Subcutaneous adipose tissue (tissue), 4 donors: ENCODE data around the gene EPC1. TPM values are rescaled to one million over a fixed set of nuclear protein-coding genes. Genes with fewer than 3 reads are reported as not detected.

Experiments used
- CTCF ChIP-seq: fragments of 450-650 bp; IDR thresholded peaks from one replicate; pipeline ENCODE4 v1.5.1; 2016; ENCODE audit warnings: low read depth, mild to moderate bottlenecking, control low read depth, antibody characterized with exemption, moderate library complexity
- total RNA-seq, 4 donors: library from RNA; depleted of rRNA; stranded (reverse); fragments of >200 nt; gene quantifications; one replicate each; pipeline ENCODE4 v1.1.0, GENCODE V29; 2016

Gene EPC1
- total RNA-seq, 4 donors from 2014 or later = 35.2 to 49.9 (median 41.6) TPM

GRCh38 chr10:32375631-32376030 is 28.7 kb upstream of the EPC1 start:
- TF ChIP-seq CTCF = no peak

GRCh38 chr10:32374605-32375004 is 27.6 kb upstream of the EPC1 start:
- no peak for TF ChIP-seq CTCF

- no peak for TF ChIP-seq CTCF
Measured at GRCh38 chr10:32373496-32373895, 26.5 kb upstream of the EPC1 start.

- no peak for TF ChIP-seq CTCF
Measured at GRCh38 chr10:32373031-32373430, 26.1 kb upstream of the EPC1 start.

GRCh38 chr10:32372000-32372875 is 25.3 kb upstream of the EPC1 start:
- no peak for TF ChIP-seq CTCF

- TF ChIP-seq CTCF = no peak
Measured at GRCh38 chr10:32371101-32371500, 24.1 kb upstream of the EPC1 start.

- TF ChIP-seq CTCF = no peak
Measured at GRCh38 chr10:32367793-32368453, 21.0 kb upstream of the EPC1 start.
